ENCODE measurements around the gene ZNF518B.

Gene ZNF518B, protein sequence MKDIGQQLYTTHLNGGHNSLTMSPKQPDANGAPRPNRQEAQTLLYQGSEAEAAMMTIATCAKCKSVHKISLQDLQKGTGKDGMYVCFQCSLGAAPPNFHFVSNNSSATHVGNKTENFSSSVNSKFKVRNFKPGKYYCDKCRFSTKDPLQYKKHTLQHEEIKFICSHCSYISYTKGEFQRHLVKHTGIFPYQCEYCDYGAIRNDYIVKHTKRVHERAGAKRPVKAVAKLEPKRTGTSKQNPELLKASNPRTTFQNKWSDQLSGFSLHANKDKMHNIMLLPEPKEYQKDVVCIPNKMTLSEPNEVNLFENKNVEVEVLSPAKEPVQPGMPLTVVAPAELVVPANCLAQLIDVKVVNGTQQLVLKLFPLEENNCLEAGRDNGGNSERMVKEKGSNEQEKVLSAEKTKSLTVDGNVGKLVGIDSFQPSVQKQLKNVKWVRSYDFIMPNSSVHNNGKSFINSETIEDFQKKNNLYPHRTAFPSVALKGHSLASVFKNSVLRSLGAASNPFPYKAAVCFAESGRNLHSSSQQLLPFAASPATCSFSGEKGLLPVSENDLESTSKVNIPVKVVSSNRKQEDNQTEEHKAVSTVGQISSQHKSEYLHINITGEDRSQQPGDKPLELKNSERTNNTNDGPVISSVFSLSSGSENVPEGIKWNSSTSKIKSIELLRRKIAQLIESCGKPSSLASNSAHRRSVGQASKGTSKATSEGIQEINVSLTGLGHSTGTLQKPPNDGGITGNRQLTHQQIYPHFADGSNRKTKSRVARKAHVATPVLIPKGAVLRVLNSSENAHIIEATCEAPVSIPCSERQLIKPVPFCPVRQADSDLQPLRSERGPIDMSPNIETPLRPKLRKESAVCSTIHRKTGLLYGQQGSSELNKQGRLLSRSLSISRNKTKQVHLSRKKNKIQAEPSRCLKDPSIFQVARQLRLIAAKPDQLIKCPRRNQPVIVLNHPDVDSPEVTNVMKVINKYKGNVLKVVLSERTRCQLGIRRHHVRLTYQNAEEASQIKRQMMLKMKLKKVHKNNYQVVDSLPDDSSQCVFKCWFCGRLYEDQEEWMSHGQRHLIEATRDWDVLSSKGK

DNA sequence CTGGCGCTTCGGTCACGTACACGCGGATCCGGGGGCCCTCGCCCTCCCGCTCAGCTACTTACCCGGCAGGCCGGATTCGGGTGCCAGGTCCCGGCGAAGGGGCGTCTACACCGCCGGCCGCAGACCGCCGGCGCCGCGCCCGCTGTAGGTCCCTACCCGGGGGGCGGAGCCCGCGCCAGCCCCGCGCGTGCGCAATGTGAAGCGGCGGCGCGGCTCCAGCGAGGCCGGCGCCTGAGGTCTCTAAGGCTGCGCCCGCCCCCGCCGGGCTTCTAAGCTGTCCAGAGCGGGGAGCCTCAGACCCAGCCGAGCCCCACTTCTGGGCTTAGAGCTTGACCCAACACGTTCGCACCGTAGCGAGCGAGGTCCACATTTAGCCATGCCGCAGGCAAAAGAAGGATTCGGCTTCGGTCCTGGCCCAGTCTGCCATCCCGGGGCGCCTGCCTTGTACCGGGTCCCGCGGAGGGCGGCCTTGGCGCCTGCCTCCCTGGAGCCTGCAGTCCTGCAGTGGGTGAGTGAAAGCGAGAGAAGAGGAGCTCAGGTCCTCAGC, at the start of gene ZNF518B:
Gene ZNF518B (minus strand): TSS at position 172 of the 547 bp plus-strand sequence. CDS start 11,098 bp downstream, outside the sequence.
- peak within 1 kb of the TSS; percentile 75 for H3K4me3 ChIP-seq (ENCODE audit: low read depth, low read length)
- peak; percentile 64 for DNase-seq (ENCODE audit: low read depth)
- TF ChIP-seq, protein P1, sequence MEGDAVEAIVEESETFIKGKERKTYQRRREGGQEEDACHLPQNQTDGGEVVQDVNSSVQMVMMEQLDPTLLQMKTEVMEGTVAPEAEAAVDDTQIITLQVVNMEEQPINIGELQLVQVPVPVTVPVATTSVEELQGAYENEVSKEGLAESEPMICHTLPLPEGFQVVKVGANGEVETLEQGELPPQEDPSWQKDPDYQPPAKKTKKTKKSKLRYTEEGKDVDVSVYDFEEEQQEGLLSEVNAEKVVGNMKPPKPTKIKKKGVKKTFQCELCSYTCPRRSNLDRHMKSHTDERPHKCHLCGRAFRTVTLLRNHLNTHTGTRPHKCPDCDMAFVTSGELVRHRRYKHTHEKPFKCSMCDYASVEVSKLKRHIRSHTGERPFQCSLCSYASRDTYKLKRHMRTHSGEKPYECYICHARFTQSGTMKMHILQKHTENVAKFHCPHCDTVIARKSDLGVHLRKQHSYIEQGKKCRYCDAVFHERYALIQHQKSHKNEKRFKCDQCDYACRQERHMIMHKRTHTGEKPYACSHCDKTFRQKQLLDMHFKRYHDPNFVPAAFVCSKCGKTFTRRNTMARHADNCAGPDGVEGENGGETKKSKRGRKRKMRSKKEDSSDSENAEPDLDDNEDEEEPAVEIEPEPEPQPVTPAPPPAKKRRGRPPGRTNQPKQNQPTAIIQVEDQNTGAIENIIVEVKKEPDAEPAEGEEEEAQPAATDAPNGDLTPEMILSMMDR (conservative IDR thresholded peaks at IDR 0.05; ENCODE audit: low read depth, low read length) = no peak

DNA sequence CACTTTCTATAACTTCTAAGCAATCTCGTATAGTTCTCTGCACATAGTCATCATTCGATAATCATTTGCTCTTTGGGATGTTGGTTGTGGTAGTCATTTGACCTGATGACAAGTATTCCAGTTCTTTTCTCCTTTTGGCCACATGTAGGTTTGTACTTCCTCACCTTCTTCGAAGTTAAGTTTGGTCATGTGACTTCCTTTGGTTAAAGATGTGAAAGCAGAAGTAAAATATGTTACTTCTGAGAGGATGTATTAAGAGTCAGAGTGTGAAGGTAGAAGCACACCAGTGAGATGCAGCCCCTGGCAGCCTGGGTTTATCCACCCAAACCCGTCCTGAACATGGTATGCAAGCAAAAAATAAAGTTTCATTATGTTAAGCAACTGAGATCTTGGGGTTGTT, 48.9 kb upstream of the ZNF518B start:
- no peak for DNase-seq (ENCODE audit: low read depth)
- no peak overlapping the region for H3K4me3 ChIP-seq (ENCODE audit: low read depth, low read length)
- TF ChIP-seq, protein P1 (conservative IDR thresholded peaks at IDR 0.05; ENCODE audit: low read depth, low read length) = no peak

DNA sequence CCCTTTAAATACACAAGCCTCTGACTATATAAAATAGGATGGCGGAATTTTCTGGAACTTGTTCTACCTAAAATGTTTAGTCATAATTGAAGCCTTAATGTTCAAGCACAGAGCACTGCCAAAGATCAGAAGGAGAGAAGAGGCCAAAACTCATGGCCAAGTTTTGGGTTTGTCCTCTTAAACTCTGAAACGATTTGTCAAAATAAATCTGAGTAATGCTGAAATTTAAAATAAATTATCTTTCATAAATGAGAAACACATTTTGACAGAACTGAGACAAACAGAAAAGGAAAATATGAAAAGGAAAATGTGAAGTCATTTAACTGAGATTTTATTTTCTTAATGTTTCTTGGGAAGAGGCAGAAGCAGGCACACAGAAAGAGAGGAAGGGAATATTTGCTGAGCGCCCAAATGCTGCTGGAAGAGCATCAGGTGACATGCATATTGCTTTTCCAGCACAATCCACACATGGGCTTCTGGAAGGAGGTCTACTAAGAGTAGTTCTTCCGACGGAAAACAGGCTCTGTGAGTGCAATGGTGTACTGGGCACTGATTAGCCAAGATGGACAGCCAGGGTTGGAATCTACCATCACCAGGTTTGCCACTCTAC, 47.4 kb upstream of the ZNF518B start:
- H3K4me3 ChIP-seq (ENCODE audit: low read depth, low read length) = no peak overlapping the region
- TF ChIP-seq, protein P1 (conservative IDR thresholded peaks at IDR 0.05; ENCODE audit: low read depth, low read length) = no peak
- DNase-seq (ENCODE audit: low read depth) = no peak

DNA sequence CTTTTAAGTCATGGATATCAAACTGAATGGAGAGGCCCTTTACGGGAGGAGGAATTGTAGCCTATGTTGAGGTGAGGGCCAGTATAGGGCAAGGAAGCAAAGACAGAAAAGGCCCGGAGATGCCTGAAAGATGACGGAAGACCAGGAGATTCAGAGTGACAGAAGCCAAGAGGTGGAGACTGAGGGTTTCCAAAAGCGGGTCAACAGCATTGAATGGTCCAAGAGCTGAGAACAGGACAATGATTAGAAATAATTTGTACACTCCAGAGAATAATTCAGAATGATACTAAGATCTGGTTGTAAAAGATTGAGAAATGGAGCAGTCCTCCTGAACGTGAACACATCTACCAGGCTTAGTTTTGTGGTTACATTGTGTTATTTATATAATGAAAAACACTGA, 45.5 kb upstream of the ZNF518B start:
- H3K4me3 ChIP-seq (ENCODE audit: low read depth, low read length) = no peak overlapping the region
- TF ChIP-seq, protein P1 (conservative IDR thresholded peaks at IDR 0.05; ENCODE audit: low read depth, low read length) = no peak
- no peak for DNase-seq (ENCODE audit: low read depth)

DNA sequence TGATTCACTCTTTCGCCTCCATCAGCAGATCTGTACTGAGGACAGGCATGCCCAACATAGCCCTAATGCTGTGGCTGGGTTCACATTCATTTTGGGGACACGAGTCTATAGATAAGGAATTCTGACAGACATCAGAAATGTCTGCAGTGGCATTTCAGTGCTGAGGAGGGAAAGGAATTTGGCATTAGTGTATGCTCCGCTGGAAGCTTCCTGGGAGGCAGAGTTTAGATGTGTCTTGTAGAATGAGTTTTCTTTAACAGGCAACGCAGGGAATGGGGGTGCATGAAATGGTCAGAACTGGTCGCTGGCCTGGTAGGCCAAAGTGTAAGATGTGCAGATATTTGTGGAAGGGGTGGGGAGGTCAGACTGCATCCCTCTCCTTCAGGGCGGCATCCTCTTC, 43.5 kb upstream of the ZNF518B start:
- TF ChIP-seq, protein P1 (conservative IDR thresholded peaks at IDR 0.05; ENCODE audit: low read depth, low read length) = no peak
- no peak overlapping the region for H3K4me3 ChIP-seq (ENCODE audit: low read depth, low read length)
- no peak for DNase-seq (ENCODE audit: low read depth)

DNA sequence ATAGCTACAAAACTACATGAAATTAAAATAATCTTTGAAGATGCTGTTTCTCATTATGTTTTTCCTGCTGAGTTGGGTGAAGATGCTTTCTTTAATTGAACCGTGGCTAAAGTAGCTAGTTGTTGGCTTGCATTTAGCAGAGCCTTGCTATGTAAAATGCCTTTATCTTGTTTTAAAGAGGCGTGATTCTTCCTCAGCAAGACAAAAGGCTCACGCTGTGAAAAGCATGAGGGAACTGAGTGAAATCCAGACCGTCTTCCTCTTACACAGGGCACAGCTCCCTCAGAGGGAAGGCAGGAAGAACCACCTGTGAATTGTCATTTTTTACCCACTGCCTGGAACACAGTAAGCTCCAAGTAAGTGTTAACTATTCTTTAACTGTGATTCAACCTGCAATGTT, 39.0 kb upstream of the ZNF518B start:
- H3K4me3 ChIP-seq (ENCODE audit: low read depth, low read length) = no peak overlapping the region
- TF ChIP-seq, protein P1 (conservative IDR thresholded peaks at IDR 0.05; ENCODE audit: low read depth, low read length) = no peak
- DNase-seq (ENCODE audit: low read depth) = no peak
